ENCODE measurements around the gene PPP2R5D.

DNA sequence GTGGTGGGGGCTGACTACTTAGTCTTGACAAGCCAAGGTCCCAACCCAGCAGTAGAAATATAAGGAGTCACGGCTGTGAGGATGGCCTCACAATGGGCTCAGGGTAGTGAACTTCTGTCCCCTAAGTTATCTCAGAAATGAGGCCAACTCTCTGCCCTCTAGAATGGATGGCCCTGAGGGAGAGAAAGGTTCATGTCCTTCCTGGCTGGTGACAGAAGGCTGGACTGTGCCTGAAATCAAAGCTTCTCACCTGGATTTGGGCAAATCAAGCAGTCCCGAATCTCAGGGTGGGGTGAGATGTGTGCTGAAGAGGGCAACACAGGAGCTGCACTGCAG lies 49.8 kb downstream of the PPP2R5D start:
- no peak for TF ChIP-seq CTCF (conservative IDR thresholded peaks at IDR 0.05; ENCODE audit: low read length)
- no peak for TF ChIP-seq EZH2phosphoT487 (IDR thresholded peaks at IDR 0.05; ENCODE audit: borderline replicate concordance)
